GM18858 (cell line): ENCODE data around the gene DDX6.

Experiments used
- ATAC-seq: cut with Tn5 transposase; IDR thresholded peaks from one replicate; pipeline ENCODE4 v1.9.1; 2021; ENCODE audit not compliant: unreplicated experiment

DDX6 gene

GRCh38 chr11:118705791-118706545 is 85.0 kb downstream of the DDX6 start:
- no peak for ATAC-seq

GRCh38 chr11:118705111-118705741 is 85.7 kb downstream of the DDX6 start:
- no peak for ATAC-seq

GRCh38 chr11:118703563-118704106 is 87.3 kb downstream of the DDX6 start:
- no peak for ATAC-seq

- ATAC-seq, result no peak
These were observed 91.3 kb downstream of the DDX6 start for GRCh38 chr11:118699506-118700220.
